ENCODE measurements around the gene ZFPM1.

ZFPM1 gene

GRCh38 chr16:88452482-88453216, 431 bp upstream of the ZFPM1 start:
- Histone ChIP-seq H3K79me2 (ENCODE audit: insufficient read depth, low read length) (no peaks in the 10 kb centered on the region), H3K9ac (ENCODE audit: low read length) (no peak overlapping the region), H3K4me3 (ENCODE audit: insufficient read depth, low read length, poor library complexity, severe bottlenecking) (no peak overlapping the region), H4K20me1 (ENCODE audit: low read depth, low read length) (no peaks in the 10 kb centered on the region), H3K4me2 (ENCODE audit: low read depth, low read length, poor library complexity, severe bottlenecking) (no peak overlapping the region), H3K36me3 (ENCODE audit: low read length) (no peaks in the 10 kb centered on the region), H3K9me3 (ENCODE audit: insufficient read depth, low read length) (no peaks in the 10 kb centered on the region), H3K9me2 (replicated peaks; ENCODE audit: insufficient read depth, low read length) (no peaks in the 10 kb centered on the region), H3F3A (ENCODE audit: insufficient read depth) (no peaks in the 10 kb centered on the region), H2AFZ (ENCODE audit: low read depth, low read length, severe bottlenecking) (no peak overlapping the region), H3K27me3 (ENCODE audit: low read length) (no peaks in the 10 kb centered on the region), H3K27ac (ENCODE audit: low read depth, low read length) (no peak overlapping the region)
- TF ChIP-seq CTCF (IDR thresholded peaks at IDR 0.05; ENCODE audit: insufficient read depth, low read length, poor library complexity, severe bottlenecking) = no peak
- no peak for TF ChIP-seq EZH2phosphoT487 (conservative IDR thresholded peaks at IDR 0.05; ENCODE audit: low read length)

GRCh38 chr16:88453611-88454522, 787 bp downstream of the ZFPM1 start:
- no peaks in the 10 kb centered on the region for H3F3A ChIP-seq (ENCODE audit: insufficient read depth)
- H3K4me2 ChIP-seq (ENCODE audit: low read depth, low read length, poor library complexity, severe bottlenecking) = no peak overlapping the region
- H4K20me1 ChIP-seq (ENCODE audit: low read depth, low read length) = no peaks in the 10 kb centered on the region
- H3K79me2 ChIP-seq (ENCODE audit: insufficient read depth, low read length) = no peaks in the 10 kb centered on the region
- no peak overlapping the region for H3K9ac ChIP-seq (ENCODE audit: low read length)
- H2AFZ ChIP-seq (ENCODE audit: low read depth, low read length, severe bottlenecking) = no peak overlapping the region
- H3K9me3 ChIP-seq (ENCODE audit: insufficient read depth, low read length) = no peaks in the 10 kb centered on the region
- no peak for TF ChIP-seq EZH2phosphoT487 (conservative IDR thresholded peaks at IDR 0.05; ENCODE audit: low read length)
- no peaks in the 10 kb centered on the region for H3K27me3 ChIP-seq (ENCODE audit: low read length)
- no peaks in the 10 kb centered on the region for H3K9me2 ChIP-seq (replicated peaks; ENCODE audit: insufficient read depth, low read length)
- no peak overlapping the region for H3K4me3 ChIP-seq (ENCODE audit: insufficient read depth, low read length, poor library complexity, severe bottlenecking)
- H3K27ac ChIP-seq (ENCODE audit: low read depth, low read length) = no peak overlapping the region
- H3K36me3 ChIP-seq (ENCODE audit: low read length) = no peaks in the 10 kb centered on the region

GRCh38 chr16:88454523-88454947, 1.5 kb downstream of the ZFPM1 start:
- H3K27ac ChIP-seq (ENCODE audit: low read depth, low read length) = no peak overlapping the region
- H3K36me3 ChIP-seq (ENCODE audit: low read length) = no peaks in the 10 kb centered on the region
- no peak overlapping the region for H3K4me3 ChIP-seq (ENCODE audit: insufficient read depth, low read length, poor library complexity, severe bottlenecking)
- H3K79me2 ChIP-seq (ENCODE audit: insufficient read depth, low read length) = no peaks in the 10 kb centered on the region
- no peaks in the 10 kb centered on the region for H3K27me3 ChIP-seq (ENCODE audit: low read length)
- H2AFZ ChIP-seq (ENCODE audit: low read depth, low read length, severe bottlenecking) = no peak overlapping the region
- H3K9ac ChIP-seq (ENCODE audit: low read length) = no peak overlapping the region
- H3K9me2 ChIP-seq (replicated peaks; ENCODE audit: insufficient read depth, low read length) = no peaks in the 10 kb centered on the region
- no peaks in the 10 kb centered on the region for H4K20me1 ChIP-seq (ENCODE audit: low read depth, low read length)
- H3K4me2 ChIP-seq (ENCODE audit: low read depth, low read length, poor library complexity, severe bottlenecking) = no peak overlapping the region
- H3K9me3 ChIP-seq (ENCODE audit: insufficient read depth, low read length) = no peaks in the 10 kb centered on the region
- no peaks in the 10 kb centered on the region for H3F3A ChIP-seq (ENCODE audit: insufficient read depth)
- TF ChIP-seq EZH2phosphoT487 (conservative IDR thresholded peaks at IDR 0.05; ENCODE audit: low read length) = no peak
- no peak for TF ChIP-seq CTCF (IDR thresholded peaks at IDR 0.05; ENCODE audit: insufficient read depth, low read length, poor library complexity, severe bottlenecking)

All from SU-DHL-6 (cell line).